ENCODE data around the gene C11orf68. TPM values are rescaled to one million over a fixed set of nuclear protein-coding genes. Genes with fewer than 3 reads are reported as not detected.

Gene C11orf68
- total and polyA plus RNA-seq, 9 of the 15 experiments (the other 6 are each of a cell fraction or from before 2014, with no cell fraction given): 3.6 to 35.9 (median 12.8) TPM

DNA sequence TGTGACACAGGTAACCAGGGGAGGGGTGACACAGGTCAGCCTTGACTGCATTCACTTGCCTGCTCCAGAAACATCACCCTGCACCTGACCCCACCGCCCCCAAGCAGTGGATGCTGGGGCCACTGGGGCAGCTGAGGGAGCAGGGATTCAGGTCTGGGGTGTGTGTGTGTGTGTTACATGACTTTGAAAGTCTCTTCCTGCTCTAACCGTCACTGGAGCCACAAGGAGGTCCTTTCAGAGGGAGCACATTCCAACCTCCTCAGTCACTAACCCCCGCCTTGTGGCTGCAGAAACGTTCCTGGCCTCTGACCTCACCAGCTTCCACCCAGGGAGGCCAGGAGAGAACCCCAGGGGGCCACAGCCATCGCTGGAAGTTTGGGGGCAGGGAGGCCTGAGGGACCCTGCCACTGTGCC lies 15.8 kb downstream of the C11orf68 start (continued):
- TF ChIP-seq, protein P1, sequence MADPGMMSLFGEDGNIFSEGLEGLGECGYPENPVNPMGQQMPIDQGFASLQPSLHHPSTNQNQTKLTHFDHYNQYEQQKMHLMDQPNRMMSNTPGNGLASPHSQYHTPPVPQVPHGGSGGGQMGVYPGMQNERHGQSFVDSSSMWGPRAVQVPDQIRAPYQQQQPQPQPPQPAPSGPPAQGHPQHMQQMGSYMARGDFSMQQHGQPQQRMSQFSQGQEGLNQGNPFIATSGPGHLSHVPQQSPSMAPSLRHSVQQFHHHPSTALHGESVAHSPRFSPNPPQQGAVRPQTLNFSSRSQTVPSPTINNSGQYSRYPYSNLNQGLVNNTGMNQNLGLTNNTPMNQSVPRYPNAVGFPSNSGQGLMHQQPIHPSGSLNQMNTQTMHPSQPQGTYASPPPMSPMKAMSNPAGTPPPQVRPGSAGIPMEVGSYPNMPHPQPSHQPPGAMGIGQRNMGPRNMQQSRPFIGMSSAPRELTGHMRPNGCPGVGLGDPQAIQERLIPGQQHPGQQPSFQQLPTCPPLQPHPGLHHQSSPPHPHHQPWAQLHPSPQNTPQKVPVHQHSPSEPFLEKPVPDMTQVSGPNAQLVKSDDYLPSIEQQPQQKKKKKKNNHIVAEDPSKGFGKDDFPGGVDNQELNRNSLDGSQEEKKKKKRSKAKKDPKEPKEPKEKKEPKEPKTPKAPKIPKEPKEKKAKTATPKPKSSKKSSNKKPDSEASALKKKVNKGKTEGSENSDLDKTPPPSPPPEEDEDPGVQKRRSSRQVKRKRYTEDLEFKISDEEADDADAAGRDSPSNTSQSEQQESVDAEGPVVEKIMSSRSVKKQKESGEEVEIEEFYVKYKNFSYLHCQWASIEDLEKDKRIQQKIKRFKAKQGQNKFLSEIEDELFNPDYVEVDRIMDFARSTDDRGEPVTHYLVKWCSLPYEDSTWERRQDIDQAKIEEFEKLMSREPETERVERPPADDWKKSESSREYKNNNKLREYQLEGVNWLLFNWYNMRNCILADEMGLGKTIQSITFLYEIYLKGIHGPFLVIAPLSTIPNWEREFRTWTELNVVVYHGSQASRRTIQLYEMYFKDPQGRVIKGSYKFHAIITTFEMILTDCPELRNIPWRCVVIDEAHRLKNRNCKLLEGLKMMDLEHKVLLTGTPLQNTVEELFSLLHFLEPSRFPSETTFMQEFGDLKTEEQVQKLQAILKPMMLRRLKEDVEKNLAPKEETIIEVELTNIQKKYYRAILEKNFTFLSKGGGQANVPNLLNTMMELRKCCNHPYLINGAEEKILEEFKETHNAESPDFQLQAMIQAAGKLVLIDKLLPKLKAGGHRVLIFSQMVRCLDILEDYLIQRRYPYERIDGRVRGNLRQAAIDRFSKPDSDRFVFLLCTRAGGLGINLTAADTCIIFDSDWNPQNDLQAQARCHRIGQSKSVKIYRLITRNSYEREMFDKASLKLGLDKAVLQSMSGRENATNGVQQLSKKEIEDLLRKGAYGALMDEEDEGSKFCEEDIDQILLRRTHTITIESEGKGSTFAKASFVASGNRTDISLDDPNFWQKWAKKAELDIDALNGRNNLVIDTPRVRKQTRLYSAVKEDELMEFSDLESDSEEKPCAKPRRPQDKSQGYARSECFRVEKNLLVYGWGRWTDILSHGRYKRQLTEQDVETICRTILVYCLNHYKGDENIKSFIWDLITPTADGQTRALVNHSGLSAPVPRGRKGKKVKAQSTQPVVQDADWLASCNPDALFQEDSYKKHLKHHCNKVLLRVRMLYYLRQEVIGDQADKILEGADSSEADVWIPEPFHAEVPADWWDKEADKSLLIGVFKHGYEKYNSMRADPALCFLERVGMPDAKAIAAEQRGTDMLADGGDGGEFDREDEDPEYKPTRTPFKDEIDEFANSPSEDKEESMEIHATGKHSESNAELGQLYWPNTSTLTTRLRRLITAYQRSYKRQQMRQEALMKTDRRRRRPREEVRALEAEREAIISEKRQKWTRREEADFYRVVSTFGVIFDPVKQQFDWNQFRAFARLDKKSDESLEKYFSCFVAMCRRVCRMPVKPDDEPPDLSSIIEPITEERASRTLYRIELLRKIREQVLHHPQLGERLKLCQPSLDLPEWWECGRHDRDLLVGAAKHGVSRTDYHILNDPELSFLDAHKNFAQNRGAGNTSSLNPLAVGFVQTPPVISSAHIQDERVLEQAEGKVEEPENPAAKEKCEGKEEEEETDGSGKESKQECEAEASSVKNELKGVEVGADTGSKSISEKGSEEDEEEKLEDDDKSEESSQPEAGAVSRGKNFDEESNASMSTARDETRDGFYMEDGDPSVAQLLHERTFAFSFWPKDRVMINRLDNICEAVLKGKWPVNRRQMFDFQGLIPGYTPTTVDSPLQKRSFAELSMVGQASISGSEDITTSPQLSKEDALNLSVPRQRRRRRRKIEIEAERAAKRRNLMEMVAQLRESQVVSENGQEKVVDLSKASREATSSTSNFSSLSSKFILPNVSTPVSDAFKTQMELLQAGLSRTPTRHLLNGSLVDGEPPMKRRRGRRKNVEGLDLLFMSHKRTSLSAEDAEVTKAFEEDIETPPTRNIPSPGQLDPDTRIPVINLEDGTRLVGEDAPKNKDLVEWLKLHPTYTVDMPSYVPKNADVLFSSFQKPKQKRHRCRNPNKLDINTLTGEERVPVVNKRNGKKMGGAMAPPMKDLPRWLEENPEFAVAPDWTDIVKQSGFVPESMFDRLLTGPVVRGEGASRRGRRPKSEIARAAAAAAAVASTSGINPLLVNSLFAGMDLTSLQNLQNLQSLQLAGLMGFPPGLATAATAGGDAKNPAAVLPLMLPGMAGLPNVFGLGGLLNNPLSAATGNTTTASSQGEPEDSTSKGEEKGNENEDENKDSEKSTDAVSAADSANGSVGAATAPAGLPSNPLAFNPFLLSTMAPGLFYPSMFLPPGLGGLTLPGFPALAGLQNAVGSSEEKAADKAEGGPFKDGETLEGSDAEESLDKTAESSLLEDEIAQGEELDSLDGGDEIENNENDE (IDR thresholded peaks at IDR 0.05; ENCODE audit: low read depth, low read length): no peak
- TF ChIP-seq, protein P2, sequence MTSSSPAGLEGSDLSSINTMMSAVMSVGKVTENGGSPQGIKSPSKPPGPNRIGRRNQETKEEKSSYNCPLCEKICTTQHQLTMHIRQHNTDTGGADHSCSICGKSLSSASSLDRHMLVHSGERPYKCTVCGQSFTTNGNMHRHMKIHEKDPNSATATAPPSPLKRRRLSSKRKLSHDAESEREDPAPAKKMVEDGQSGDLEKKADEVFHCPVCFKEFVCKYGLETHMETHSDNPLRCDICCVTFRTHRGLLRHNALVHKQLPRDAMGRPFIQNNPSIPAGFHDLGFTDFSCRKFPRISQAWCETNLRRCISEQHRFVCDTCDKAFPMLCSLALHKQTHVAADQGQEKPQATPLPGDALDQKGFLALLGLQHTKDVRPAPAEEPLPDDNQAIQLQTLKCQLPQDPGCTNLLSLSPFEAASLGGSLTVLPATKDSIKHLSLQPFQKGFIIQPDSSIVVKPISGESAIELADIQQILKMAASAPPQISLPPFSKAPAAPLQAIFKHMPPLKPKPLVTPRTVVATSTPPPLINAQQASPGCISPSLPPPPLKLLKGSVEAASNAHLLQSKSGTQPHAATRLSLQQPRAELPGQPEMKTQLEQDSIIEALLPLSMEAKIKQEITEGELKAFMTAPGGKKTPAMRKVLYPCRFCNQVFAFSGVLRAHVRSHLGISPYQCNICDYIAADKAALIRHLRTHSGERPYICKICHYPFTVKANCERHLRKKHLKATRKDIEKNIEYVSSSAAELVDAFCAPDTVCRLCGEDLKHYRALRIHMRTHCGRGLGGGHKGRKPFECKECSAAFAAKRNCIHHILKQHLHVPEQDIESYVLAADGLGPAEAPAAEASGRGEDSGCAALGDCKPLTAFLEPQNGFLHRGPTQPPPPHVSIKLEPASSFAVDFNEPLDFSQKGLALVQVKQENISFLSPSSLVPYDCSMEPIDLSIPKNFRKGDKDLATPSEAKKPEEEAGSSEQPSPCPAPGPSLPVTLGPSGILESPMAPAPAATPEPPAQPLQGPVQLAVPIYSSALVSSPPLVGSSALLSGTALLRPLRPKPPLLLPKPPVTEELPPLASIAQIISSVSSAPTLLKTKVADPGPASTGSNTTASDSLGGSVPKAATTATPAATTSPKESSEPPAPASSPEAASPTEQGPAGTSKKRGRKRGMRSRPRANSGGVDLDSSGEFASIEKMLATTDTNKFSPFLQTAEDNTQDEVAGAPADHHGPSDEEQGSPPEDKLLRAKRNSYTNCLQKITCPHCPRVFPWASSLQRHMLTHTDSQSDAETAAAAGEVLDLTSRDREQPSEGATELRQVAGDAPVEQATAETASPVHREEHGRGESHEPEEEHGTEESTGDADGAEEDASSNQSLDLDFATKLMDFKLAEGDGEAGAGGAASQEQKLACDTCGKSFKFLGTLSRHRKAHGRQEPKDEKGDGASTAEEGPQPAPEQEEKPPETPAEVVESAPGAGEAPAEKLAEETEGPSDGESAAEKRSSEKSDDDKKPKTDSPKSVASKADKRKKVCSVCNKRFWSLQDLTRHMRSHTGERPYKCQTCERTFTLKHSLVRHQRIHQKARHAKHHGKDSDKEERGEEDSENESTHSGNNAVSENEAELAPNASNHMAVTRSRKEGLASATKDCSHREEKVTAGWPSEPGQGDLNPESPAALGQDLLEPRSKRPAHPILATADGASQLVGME (CRISPR knock-in tag; IDR thresholded peaks at IDR 0.05): no peak
